Lower lobe of right lung (tissue), 2 donors: ENCODE measurements around the gene TGM4. TPM values are rescaled to one million over a fixed set of nuclear protein-coding genes. Genes with fewer than 3 reads are reported as not detected.

Experiments
- ATAC-seq, 2 donors: fragments of 200-7000 bp; cut with Tn5 transposase; one replicate each; pipeline ENCODE4 v1.9.1; 2020 to 2022; ENCODE audit warnings: mild to moderate bottlenecking in 2 of 2, moderate library complexity in 2 of 2
- DNase-seq: peaks from one replicate; pipeline ENCODE4 v3.0.0-alpha.2; 2020
- H3K27ac ChIP-seq: fragments of 200-600 bp; one replicate; pipeline ENCODE4 v1.8.0; 2022
- H3K27me3 ChIP-seq: fragments of 200-600 bp; one replicate; pipeline ENCODE4 v1.8.0; 2022; ENCODE audit warnings: low read depth
- H3K36me3 ChIP-seq: fragments of 200-600 bp; one replicate; pipeline ENCODE4 v1.8.0; 2022; ENCODE audit warnings: mild to moderate bottlenecking
- H3K4me1 ChIP-seq: fragments of 200-600 bp; one replicate; pipeline ENCODE4 v1.8.0; 2022
- H3K4me3 ChIP-seq: fragments of 200-600 bp; one replicate; pipeline ENCODE4 v1.8.0; 2022; ENCODE audit warnings: mild to moderate bottlenecking
- H3K9me3 ChIP-seq: fragments of 200-600 bp; one replicate; pipeline ENCODE4 v1.8.0; 2022
- CTCF ChIP-seq: fragments of 200-600 bp; IDR thresholded peaks from one replicate; pipeline ENCODE4 v1.8.0; 2022; ENCODE audit warnings: antibody characterized with exemption, mild to moderate bottlenecking
- intact Hi-C: fragments of 100-400 bp; cut with DNase I; formaldehyde crosslinking; loops from one replicate; pipeline ENCODE4 v1.11.0; 2022
- total RNA-seq: library from RNA; stranded (reverse); fragmentation: NEBNext Ultra II Directional; extraction: Animal tissue kit (Norgen Biotek cat#: 25700); gene quantifications from one replicate; pipeline ENCODE4 v1.2.1, GENCODE V29; 2021
- donor health status: DM: no; HTN: yes; CAD: no; lungs with severe emphysema.

Gene TGM4
- total RNA-seq, 1 donor from 2014 or later, result not detected

GRCh38 chr3:44913868-44914468 is 39.6 kb downstream of the TGM4 start:
- peaks cover 19% of the 10 kb centered on the region for H3K36me3 ChIP-seq
- H3K9me3 ChIP-seq, result no peaks in the 10 kb centered on the region
- intact Hi-C loops, result loop anchor here (10.0 kb wide), 1 partner anchor 379 kb away; no protein-coding TSS in a partner anchor
- H3K4me3 ChIP-seq, result no peak overlapping the region
- peak; percentile 83 to 85 for ATAC-seq
- TF ChIP-seq CTCF, result peak; percentile 81
- no peaks in the 10 kb centered on the region for H3K27me3 ChIP-seq
- H3K4me1 ChIP-seq, result peaks cover 15% of the 10 kb centered on the region
- H3K27ac ChIP-seq, result no peak overlapping the region
- peak; percentile 77 for DNase-seq

- no peak overlapping the region for H3K4me3 ChIP-seq
- H3K27me3 ChIP-seq, result no peaks in the 10 kb centered on the region
- H3K27ac ChIP-seq, result no peak overlapping the region
- DNase-seq (no peak), ATAC-seq (peak; percentile 76 to 84)
- intact Hi-C loops, result loop anchor here (10.0 kb wide), 1 partner anchor 380 kb away; no protein-coding TSS in a partner anchor
- H3K4me1 ChIP-seq, result peaks cover 15% of the 10 kb centered on the region
- no peaks in the 10 kb centered on the region for H3K9me3 ChIP-seq
- TF ChIP-seq CTCF, result peak; percentile 35
- H3K36me3 ChIP-seq, result peaks cover 19% of the 10 kb centered on the region
Measured at GRCh38 chr3:44914936-44915335, 40.5 kb downstream of the TGM4 start.

- DNase-seq, result no peak
- Histone ChIP-seq H3K4me1 (peaks cover 15% of the 10 kb centered on the region), H3K27ac (no peak overlapping the region), H3K4me3 (no peak overlapping the region), H3K36me3 (peaks cover 24% of the 10 kb centered on the region), H3K27me3 (no peaks in the 10 kb centered on the region), H3K9me3 (no peaks in the 10 kb centered on the region)
- ATAC-seq, result peak; percentile 49 to 51
- peak; percentile 8 for TF ChIP-seq CTCF
- intact Hi-C loops, result loop anchor here (10.0 kb wide), 1 partner anchor 381 kb away; no protein-coding TSS in a partner anchor
Measured at GRCh38 chr3:44915702-44916438, 41.5 kb downstream of the TGM4 start.

GRCh38 chr3:44918087-44918486 is 43.7 kb downstream of the TGM4 start:
- Histone ChIP-seq H3K36me3 (peaks cover 39% of the 10 kb centered on the region), H3K9me3 (no peaks in the 10 kb centered on the region), H3K4me3 (no peak overlapping the region), H3K27ac (no peak overlapping the region), H3K27me3 (no peaks in the 10 kb centered on the region), H3K4me1 (peaks cover 15% of the 10 kb centered on the region)
- DNase-seq (no peak), ATAC-seq (no peak)
- intact Hi-C loops, result loop anchor here (10.0 kb wide), 1 partner anchor 383 kb away; no protein-coding TSS in a partner anchor
- no peak for TF ChIP-seq CTCF

GRCh38 chr3:44918581-44918980 is 44.2 kb downstream of the TGM4 start:
- DNase-seq, result no peak
- no peak for TF ChIP-seq CTCF

More at GRCh38 chr3:44918581-44918980, 44.2 kb downstream of the TGM4 start:
- Histone ChIP-seq H3K27ac (no peak overlapping the region), H3K4me3 (no peak overlapping the region), H3K9me3 (no peaks in the 10 kb centered on the region), H3K36me3 (peaks cover 44% of the 10 kb centered on the region), H3K27me3 (no peaks in the 10 kb centered on the region), H3K4me1 (peaks cover 15% of the 10 kb centered on the region)
- ATAC-seq, result no peak
- intact Hi-C loops, result loop anchor here (10.0 kb wide), 1 partner anchor 384 kb away; no protein-coding TSS in a partner anchor
